K562 (cell line): ENCODE results near the gene SGK1. TPM values are rescaled to one million over a fixed set of nuclear protein-coding genes. Genes with fewer than 3 reads are reported as not detected.
"Not testable (repeated sequence)": the region's sequence is repeated elsewhere in the genome, so short reads cannot be mapped to it uniquely, and the experiment has no call there.

Source experiments
- ATAC-seq: fragments of 200-7000 bp; cut with Tn5 transposase; 3 replicates; pipeline ENCODE4 v1.9.1; 2020; ENCODE audit warnings: moderate library complexity
- BruUV-seq: library from RNA; stranded (reverse); fragments of 400-500 nt; replicated peaks from 2 replicates; lab custom pipeline; 2021; lab: Mats Ljungman, UMichigan
- CTCF ChIA-PET: fragments of 300-600 bp; formaldehyde crosslinking; extraction: SDS; loops from one replicate; lab custom pipeline; 2021; ENCODE audit warnings: low intra/inter-chr PET ratio; lab: Yijun Ruan, JAX
- POLR2A ChIA-PET: fragments of 300-600, 350-650 bp; sonication (Branson Sonifier 250); formaldehyde crosslinking; extraction: SDS; loops from one replicate; lab custom pipeline; 2021; ENCODE audit warnings: antibody characterized with exemption, inconsistent platforms; lab: Yijun Ruan, JAX
- DNase-seq, 4 experiments: peaks; one replicate each; pipeline versions ENCODE4 v3.0.0 to v3.0.0-alpha.2; 2011 to 2018; ENCODE audit warnings: low spot score in 3 of 4, mixed read lengths in 3 of 4; ENCODE audit errors: extremely low read depth in 1 of 4
- FAIRE-seq: peaks from 2 replicates; lab custom pipeline; 2011; peaks lifted over from hg19 to GRCh38; lab: Jason Lieb, UNC
- H2AFZ ChIP-seq: 2 replicates; pipeline ENCODE4 v1.6.0; 2011; ENCODE audit warnings: low read depth, low read length, control low read depth, inconsistent platforms
- H3K27ac ChIP-seq: fragments of 200-600 bp; 3 replicates; pipeline ENCODE4 v1.8.0; 2011; ENCODE audit warnings: low read depth, mild to moderate bottlenecking, control low read depth, inconsistent platforms, low read length, moderate library complexity, mixed read lengths; ENCODE audit errors: extremely low read depth
- H3K27me3 ChIP-seq, 2 experiments: fragments of 300-600 bp in 1 of 2; 2 replicates in 1 of 2; 3 replicates in 1 of 2; pipeline versions ENCODE4 v1.6.0 to v1.8.0; 2011; ENCODE audit warnings: inconsistent platforms in 2 of 2, low read length in 2 of 2, mild to moderate bottlenecking in 1 of 2, mixed read lengths in 1 of 2, moderate library complexity in 1 of 2; ENCODE audit not compliant: control insufficient read depth in 2 of 2, insufficient read depth in 2 of 2
- H3K36me3 ChIP-seq: fragments of 300-600 bp; 3 replicates; pipeline ENCODE4 v1.8.0; 2011; ENCODE audit warnings: mild to moderate bottlenecking, low read length, inconsistent platforms; ENCODE audit not compliant: control insufficient read depth, insufficient read depth
- H3K4me1 ChIP-seq, 2 experiments: fragments of 200-600 bp in 1 of 2; replicated peaks in 1 of 2; 2 replicates in 1 of 2; 3 replicates in 1 of 2; pipeline versions ENCODE4 v1.5.1 to v1.8.0; 2011; ENCODE audit warnings: inconsistent platforms in 2 of 2, low read length in 2 of 2, mild to moderate bottlenecking in 1 of 2, mixed read lengths in 1 of 2, moderate library complexity in 1 of 2; ENCODE audit not compliant: control insufficient read depth in 2 of 2, insufficient read depth in 2 of 2
- H3K4me2 ChIP-seq: 2 replicates; pipeline ENCODE4 v1.6.1; 2011; ENCODE audit warnings: low read length, control low read depth, inconsistent platforms, mixed read lengths; ENCODE audit not compliant: insufficient read depth
- H3K4me3 ChIP-seq: fragments of 200-600 bp; sonication (generic), shearing (Covaris generic); 2 replicates; pipeline ENCODE4 v1.5.1; 2016; ENCODE audit warnings: control low read depth, inconsistent platforms
- H3K79me2 ChIP-seq: fragments of 200-600 bp; 3 replicates; pipeline ENCODE4 v1.8.0; 2011; ENCODE audit warnings: low read length, inconsistent platforms; ENCODE audit not compliant: control insufficient read depth, insufficient read depth
- H3K9ac ChIP-seq, 2 experiments: 2 replicates each; pipeline versions ENCODE4 v1.6.0 to v1.6.1; 2011; ENCODE audit warnings: low read depth in 2 of 2, low read length in 2 of 2, control low read depth in 1 of 2, inconsistent platforms in 1 of 2, mild to moderate bottlenecking in 1 of 2, mixed read lengths in 1 of 2; ENCODE audit not compliant: insufficient read depth in 1 of 2
- H3K9me1 ChIP-seq: one replicate; pipeline ENCODE4 v1.6.0; 2011; ENCODE audit warnings: inconsistent platforms, mild to moderate bottlenecking, low read length, moderate library complexity; ENCODE audit not compliant: control insufficient read depth, insufficient read depth
- H3K9me3 ChIP-seq: replicated peaks from 2 replicates; pipeline ENCODE4 v1.5.1; 2011; ENCODE audit warnings: low read depth, low read length, inconsistent platforms; ENCODE audit not compliant: control insufficient read depth, insufficient read depth
- H4K20me1 ChIP-seq: replicated peaks from 2 replicates; pipeline ENCODE4 v1.6.1; 2011; ENCODE audit warnings: low read length, inconsistent platforms, mixed read lengths; ENCODE audit not compliant: control insufficient read depth, insufficient read depth
- WGBS: fragments of 100-300 bp; shearing (Covaris generic); methylation state at CpG from one replicate; pipeline ENCODE4 v1.1.6; 2016; ENCODE audit warnings: low coverage, mixed read lengths; ENCODE audit not compliant: insufficient coverage; ENCODE audit errors: missing lambda C conversion rate; 5-methylcytosine and 5-hydroxymethylcytosine counted together
- in situ Hi-C: fragments of 300-500 bp; cut with MboI; formaldehyde crosslinking; loops from 4 replicates; pipeline ENCODE4 v1.15.0; 2018; ENCODE audit warnings: inconsistent platforms, mixed read lengths
- intact Hi-C: fragments of 100-400 bp; cut with micrococcal nuclease; formaldehyde crosslinking; loops from 2 replicates; pipeline ENCODE4 v1.14.2; 2022
- polyA plus RNA-seq, 8 experiments: library from polyadenylated mRNA; depleted of rRNA in 4 of 8; stranded (reverse) in 5 of 8; unstranded in 3 of 8; fragments of >200 nt; fragmentation: Nextera tagmentation in 2 of 8; fragmentation: Illumina TruSeq in 1 of 8; extraction: Ambion mirVana in 2 of 8; extraction: Trizol in 1 of 8; gene quantifications; 2 replicates each; pipeline versions ENCODE4 v1.2.1 to v1.2.3, GENCODE V29; 2011 to 2014; ENCODE audit warnings: inconsistent platforms in 1 of 8, missing spikeins in 1 of 8
- total RNA-seq, 7 experiments: library from RNA; depleted of rRNA in 6 of 7; stranded (reverse); fragments of >200 nt in 6 of 7; fragmentation: Illumina TruSeq in 2 of 7; extraction: Trizol in 2 of 7; gene quantifications; 2 replicates each; pipeline versions ENCODE4 v1.2.1 to v1.2.3, GENCODE V29; 2011 to 2021; ENCODE audit warnings: low replicate concordance in 1 of 7

SGK1 gene
- total and polyA plus RNA-seq, 9 of the 15 experiments (the other 6 are each of a cell fraction or from before 2014, with no cell fraction given), result 3.5 to 7.2 (median 3.9) TPM

- 96% methylated on average over 5 of the region's 5 CpGs for WGBS
- H4K20me1 ChIP-seq, H3K9ac ChIP-seq, in situ Hi-C loops, H3K9me3 ChIP-seq, ATAC-seq, BruUV-seq, FAIRE-seq, H3K36me3 ChIP-seq, DNase-seq, H3K4me2 ChIP-seq, H2AFZ ChIP-seq, CTCF ChIA-PET, H3K9me1 ChIP-seq, H3K4me3 ChIP-seq, H3K27ac ChIP-seq, H3K27me3 ChIP-seq, intact Hi-C loops, H3K79me2 ChIP-seq: not testable (repeated sequence)
- H3K4me1 ChIP-seq, result peaks cover 0 to 12% of the 10 kb centered on the region in 2 experiments; a peak in 2 of 5 replicates
- POLR2A ChIA-PET, result interaction anchor here (0.6 to 1.0 kb wide), 2 partner anchors 12 to 31 kb away, joined by 3 read pairs; no protein-coding TSS in a partner anchor
These were observed 136.2 kb downstream of the SGK1 start for GRCh38 chr6:134181726-134182125.

- not testable (repeated sequence) for FAIRE-seq
These were observed 136.7 kb downstream of the SGK1 start for GRCh38 chr6:134181251-134181650.

More at GRCh38 chr6:134181251-134181650, 136.7 kb downstream of the SGK1 start:
- H3K4me3 ChIP-seq, H3K79me2 ChIP-seq, H3K9me1 ChIP-seq, H3K9me3 ChIP-seq, H3K27me3 ChIP-seq, DNase-seq, in situ Hi-C loops, H3K27ac ChIP-seq, BruUV-seq, ATAC-seq, H3K36me3 ChIP-seq, intact Hi-C loops, CTCF ChIA-PET, H3K9ac ChIP-seq, H4K20me1 ChIP-seq, H3K4me2 ChIP-seq, H2AFZ ChIP-seq: not testable (repeated sequence)
- peaks cover 3 to 12% of the 10 kb centered on the region in 2 experiments; a peak in 3 of 5 replicates for H3K4me1 ChIP-seq
- WGBS, result 62% methylated on average over 7 of the region's 8 CpGs
- POLR2A ChIA-PET, result interaction anchor here (0.6 to 1.0 kb wide), 2 partner anchors 13 to 31 kb away, joined by 3 read pairs; no protein-coding TSS in a partner anchor
